Fibroblast of skin of right biceps (primary cell): ENCODE data around the gene TEX22.

Experiments
- DNase-seq: peaks from one replicate; pipeline ENCODE4 v3.0.0-alpha.2; 2013

TEX22 gene

GRCh38 chr14:105385322-105385637 lies 13.1 kb upstream of the TEX22 start:
- DNase-seq: no peak

- no peak for DNase-seq
Observed at GRCh38 chr14:105385698-105386365, 12.5 kb upstream of the TEX22 start.

- DNase-seq: no peak
Observed at GRCh38 chr14:105386581-105387529, 11.5 kb upstream of the TEX22 start.

GRCh38 chr14:105387530-105387922 lies 10.8 kb upstream of the TEX22 start:
- DNase-seq: no peak

- no peak for DNase-seq
Observed at GRCh38 chr14:105388110-105388951, 10.0 kb upstream of the TEX22 start.

- DNase-seq: no peak
Observed at GRCh38 chr14:105388976-105389375, 9.4 kb upstream of the TEX22 start.

GRCh38 chr14:105389534-105389933 lies 8.8 kb upstream of the TEX22 start:
- no peak for DNase-seq

GRCh38 chr14:105389976-105390848 lies 8.1 kb upstream of the TEX22 start:
- no peak for DNase-seq

- DNase-seq: no peak
Observed at GRCh38 chr14:105390849-105391500, 7.4 kb upstream of the TEX22 start.

- no peak for DNase-seq
Observed at GRCh38 chr14:105391541-105391940, 6.8 kb upstream of the TEX22 start.

GRCh38 chr14:105392131-105393090 lies 5.9 kb upstream of the TEX22 start:
- DNase-seq: no peak

- DNase-seq: no peak
Observed at GRCh38 chr14:105393151-105393550, 5.2 kb upstream of the TEX22 start.

- DNase-seq: no peak
Observed at GRCh38 chr14:105394714-105395537, 3.4 kb upstream of the TEX22 start.

GRCh38 chr14:105395538-105395854 lies 2.8 kb upstream of the TEX22 start:
- no peak for DNase-seq

- no peak for DNase-seq
Observed at GRCh38 chr14:105397350-105397931, 897 bp upstream of the TEX22 start.

- no peak for DNase-seq
Observed at GRCh38 chr14:105398726-105399465, 558 bp downstream of the TEX22 start.

GRCh38 chr14:105399466-105399775 lies 1.1 kb downstream of the TEX22 start:
- DNase-seq: no peak

- DNase-seq: no peak
Observed at GRCh38 chr14:105400016-105400415, 1.7 kb downstream of the TEX22 start.

GRCh38 chr14:105401699-105402098 lies 3.4 kb downstream of the TEX22 start:
- DNase-seq: no peak
